Measurements from ENCODE around the gene GPD1L. TPM values are rescaled to one million over a fixed set of nuclear protein-coding genes. Genes with fewer than 3 reads are reported as not detected.

Gene GPD1L
- 15.6 to 22.5 TPM (median 18.1 TPM) in 5 replicates for total RNA-seq (2022; extraction: Qiagen RNA extraction)

DNA sequence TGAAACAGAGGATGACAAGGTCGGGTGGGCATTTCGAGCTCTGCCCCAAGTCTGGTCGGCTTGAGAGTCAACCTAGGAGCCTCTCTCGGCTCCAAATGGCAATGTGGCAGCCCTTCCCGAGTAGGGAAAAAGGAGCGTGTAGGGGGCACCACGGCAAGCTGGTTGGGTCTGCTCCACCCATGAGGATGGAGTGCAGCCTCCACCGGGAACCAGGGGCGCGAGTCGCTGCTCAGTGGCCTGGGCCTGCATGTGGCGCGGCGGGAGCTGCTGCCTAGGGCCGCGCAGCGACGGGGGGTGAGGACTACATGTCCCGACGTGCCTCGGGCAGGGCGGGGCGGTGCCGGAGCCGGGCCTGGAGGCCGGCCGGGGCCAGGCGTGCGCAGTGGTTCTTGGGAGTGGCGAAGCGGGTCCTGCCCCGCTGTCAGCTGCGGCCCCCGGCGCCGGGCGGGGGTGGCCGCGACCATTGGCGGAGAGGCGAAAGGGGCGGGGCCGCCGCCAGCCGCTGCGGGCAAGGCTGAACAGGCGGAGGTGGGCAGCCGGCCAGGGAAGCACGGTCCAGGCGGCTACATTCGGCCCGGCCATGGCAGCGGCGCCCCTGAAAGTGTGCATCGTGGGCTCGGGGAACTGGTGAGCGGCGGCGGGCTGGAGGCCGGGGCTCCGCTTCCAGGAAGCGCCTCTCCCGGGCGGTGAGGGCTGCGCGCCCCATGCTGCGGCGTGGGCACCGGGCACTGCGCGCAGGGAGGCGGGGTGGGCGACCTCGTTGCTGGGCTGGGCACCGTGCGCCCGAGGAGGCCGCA is at the start of gene GPD1L:
TSS of gene GPD1L (plus strand) at position 489 of the 797 bp plus-strand sequence. CDS start at position 581, 92 bp downstream.

Other genes with a start within 250 kb of the GPD1L start
- gene OSBPL10, start 125.4 kb upstream of the GPD1L start, total RNA-seq (2022; extraction: Qiagen RNA extraction), result 17.0 to 24.0 TPM (median 22.8 TPM) in 5 replicates
- 1.2 to 2.0 TPM (median 1.4 TPM) in 5 replicates for gene ZNF860, start 124.9 kb upstream of the GPD1L start, total RNA-seq (2022; extraction: Qiagen RNA extraction)
- 8.7 to 14.7 TPM (median 13.9 TPM) in 5 replicates for gene CMTM8, start 132.1 kb downstream of the GPD1L start, total RNA-seq (2022; extraction: Qiagen RNA extraction)

Measured in A549 treated with AZD2906 at 1 μM for 4 hours (cell line).